KMS-11 (cell line): ENCODE data around the gene PLS1.

Experiments used
- H2AFZ ChIP-seq: fragments of 200-600 bp; sonication (generic); 2 replicates; pipeline ENCODE4 v1.6.1; 2016; ENCODE audit warnings: antibody characterized with exemption, mixed run types, low read depth
- H3K27ac ChIP-seq: fragments of 200-600 bp; sonication (generic); 2 replicates; pipeline ENCODE4 v1.6.1; 2016; ENCODE audit warnings: mild to moderate bottlenecking, mixed run types
- H3K27me3 ChIP-seq: fragments of 200-600 bp; sonication (generic); 2 replicates; pipeline ENCODE4 v1.6.1; 2017; ENCODE audit warnings: mild to moderate bottlenecking, low read depth, mixed run types, moderate library complexity; ENCODE audit not compliant: insufficient read depth
- H3K36me3 ChIP-seq: fragments of 200-600 bp; sonication (generic); 2 replicates; pipeline ENCODE4 v1.6.1; 2017; ENCODE audit warnings: mild to moderate bottlenecking, mixed run types; ENCODE audit not compliant: insufficient read depth
- H3K4me1 ChIP-seq: fragments of 200-600 bp; sonication (generic); 2 replicates; pipeline ENCODE4 v1.6.1; 2016; ENCODE audit warnings: mild to moderate bottlenecking, low read depth, mixed run types; ENCODE audit not compliant: poor library complexity, severe bottlenecking
- H3K4me2 ChIP-seq: fragments of 200-600 bp; sonication (generic); 2 replicates; pipeline ENCODE4 v1.7.0; 2016; ENCODE audit warnings: mild to moderate bottlenecking, mixed run types
- H3K4me3 ChIP-seq: fragments of 200-600 bp; sonication (generic); IDR thresholded peaks from 2 replicates; pipeline ENCODE4 v1.6.1; 2017; ENCODE audit warnings: low read depth, low read length, mixed read lengths; ENCODE audit not compliant: insufficient read depth
- H3K79me2 ChIP-seq: fragments of 200-600 bp; sonication (generic); 2 replicates; pipeline ENCODE4 v1.6.1; 2016; ENCODE audit warnings: low read depth, mixed run types; ENCODE audit not compliant: insufficient read depth
- H3K9ac ChIP-seq: fragments of 200-600 bp; sonication (generic); 2 replicates; pipeline ENCODE4 v1.6.1; 2016; ENCODE audit warnings: mild to moderate bottlenecking, mixed run types
- H4K20me1 ChIP-seq: fragments of 200-600 bp; sonication (generic); 2 replicates; pipeline ENCODE4 v1.6.1; 2016; ENCODE audit warnings: mild to moderate bottlenecking, mixed run types; ENCODE audit not compliant: insufficient read depth
- TF ChIP-seq, protein P1 (sequence below): fragments of 200-600 bp; sonication (generic); conservative IDR thresholded peaks from 2 replicates; pipeline ENCODE4 v1.6.1; 2017; ENCODE audit warnings: low read depth, mild to moderate bottlenecking, antibody characterized with exemption, low read length, moderate library complexity, mixed read lengths

Gene PLS1

DNA sequence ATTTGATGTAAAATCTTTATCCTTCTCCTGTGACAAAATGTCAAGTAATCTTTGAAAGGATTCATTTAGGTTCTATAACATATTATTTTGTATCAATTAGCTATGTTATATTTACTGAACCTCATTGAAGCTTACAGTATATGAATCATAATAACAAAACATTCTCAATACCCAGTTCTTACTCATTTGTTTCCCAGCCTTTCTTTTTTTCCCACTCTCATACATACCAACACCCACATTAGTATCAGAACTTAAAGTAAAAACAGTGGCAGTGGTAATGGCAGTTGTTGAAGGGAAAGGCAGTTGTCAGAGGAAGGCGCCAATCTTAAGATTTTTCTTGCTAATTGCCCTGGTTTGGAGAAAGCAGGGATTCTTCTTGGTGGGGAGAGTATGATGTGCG lies 94.4 kb downstream of the PLS1 start:
- H3K27me3 ChIP-seq: no peaks in the 10 kb centered on the region
- H2AFZ ChIP-seq: no peak overlapping the region
- H4K20me1 ChIP-seq: no peaks in the 10 kb centered on the region
- H3K4me1 ChIP-seq: no peaks in the 10 kb centered on the region
- no peaks in the 10 kb centered on the region for H3K36me3 ChIP-seq
- H3K79me2 ChIP-seq: no peaks in the 10 kb centered on the region
- no peak overlapping the region for H3K4me3 ChIP-seq
- H3K9ac ChIP-seq: no peak overlapping the region
- no peak overlapping the region for H3K27ac ChIP-seq
- TF ChIP-seq, protein P1, sequence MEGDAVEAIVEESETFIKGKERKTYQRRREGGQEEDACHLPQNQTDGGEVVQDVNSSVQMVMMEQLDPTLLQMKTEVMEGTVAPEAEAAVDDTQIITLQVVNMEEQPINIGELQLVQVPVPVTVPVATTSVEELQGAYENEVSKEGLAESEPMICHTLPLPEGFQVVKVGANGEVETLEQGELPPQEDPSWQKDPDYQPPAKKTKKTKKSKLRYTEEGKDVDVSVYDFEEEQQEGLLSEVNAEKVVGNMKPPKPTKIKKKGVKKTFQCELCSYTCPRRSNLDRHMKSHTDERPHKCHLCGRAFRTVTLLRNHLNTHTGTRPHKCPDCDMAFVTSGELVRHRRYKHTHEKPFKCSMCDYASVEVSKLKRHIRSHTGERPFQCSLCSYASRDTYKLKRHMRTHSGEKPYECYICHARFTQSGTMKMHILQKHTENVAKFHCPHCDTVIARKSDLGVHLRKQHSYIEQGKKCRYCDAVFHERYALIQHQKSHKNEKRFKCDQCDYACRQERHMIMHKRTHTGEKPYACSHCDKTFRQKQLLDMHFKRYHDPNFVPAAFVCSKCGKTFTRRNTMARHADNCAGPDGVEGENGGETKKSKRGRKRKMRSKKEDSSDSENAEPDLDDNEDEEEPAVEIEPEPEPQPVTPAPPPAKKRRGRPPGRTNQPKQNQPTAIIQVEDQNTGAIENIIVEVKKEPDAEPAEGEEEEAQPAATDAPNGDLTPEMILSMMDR: no peak
- H3K4me2 ChIP-seq: no peak overlapping the region

GRCh38 chr3:142691527-142691926 lies 95.3 kb downstream of the PLS1 start:
- TF ChIP-seq, protein P1: no peak
- H3K27ac ChIP-seq: no peak overlapping the region
- H3K4me3 ChIP-seq: no peak overlapping the region
- H3K36me3 ChIP-seq: no peaks in the 10 kb centered on the region
- no peaks in the 10 kb centered on the region for H3K27me3 ChIP-seq
- H3K4me2 ChIP-seq: no peak overlapping the region
- H3K4me1 ChIP-seq: no peaks in the 10 kb centered on the region
- H3K79me2 ChIP-seq: no peaks in the 10 kb centered on the region
- H4K20me1 ChIP-seq: no peaks in the 10 kb centered on the region
- H2AFZ ChIP-seq: no peak overlapping the region
- H3K9ac ChIP-seq: no peak overlapping the region

- H3K9ac ChIP-seq: no peak overlapping the region
- no peak overlapping the region for H3K27ac ChIP-seq
- H3K4me1 ChIP-seq: no peaks in the 10 kb centered on the region
- H3K27me3 ChIP-seq: no peaks in the 10 kb centered on the region
- H3K4me3 ChIP-seq: no peak overlapping the region
- no peak overlapping the region for H3K4me2 ChIP-seq
- no peaks in the 10 kb centered on the region for H4K20me1 ChIP-seq
- TF ChIP-seq, protein P1: no peak
- H3K36me3 ChIP-seq: no peaks in the 10 kb centered on the region
- H3K79me2 ChIP-seq: no peaks in the 10 kb centered on the region
- no peak overlapping the region for H2AFZ ChIP-seq
Observed at GRCh38 chr3:142693136-142693853, 97.1 kb downstream of the PLS1 start.

DNA sequence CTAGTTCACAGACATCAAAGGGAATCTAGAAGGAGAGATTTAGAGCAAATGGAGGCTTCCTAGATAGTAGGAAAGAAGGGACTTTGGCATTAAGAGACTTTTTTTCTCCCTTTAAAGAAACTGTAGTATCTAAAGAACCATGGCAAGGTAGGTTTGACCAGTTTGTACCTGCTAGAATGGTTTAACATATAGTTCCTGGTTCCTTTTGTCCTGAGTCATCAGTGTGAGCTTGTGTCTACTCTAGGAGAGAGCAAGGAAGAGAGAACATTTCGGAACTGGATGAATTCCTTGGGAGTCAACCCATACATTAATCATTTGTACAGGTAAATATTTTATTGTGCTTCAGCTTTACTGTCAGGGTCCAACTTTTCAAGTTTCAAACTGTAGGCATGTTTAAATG lies 98.0 kb downstream of the PLS1 start:
- Histone ChIP-seq H3K36me3 (no peaks in the 10 kb centered on the region), H3K79me2 (no peaks in the 10 kb centered on the region), H3K4me2 (no peak overlapping the region), H3K27me3 (no peaks in the 10 kb centered on the region), H3K9ac (no peak overlapping the region), H3K4me1 (no peaks in the 10 kb centered on the region), H2AFZ (no peak overlapping the region), H3K27ac (no peak overlapping the region), H3K4me3 (no peak overlapping the region), H4K20me1 (no peaks in the 10 kb centered on the region)
- TF ChIP-seq, protein P1: no peak
